Measurements from ENCODE around the gene HIP1. TPM values are rescaled to one million over a fixed set of nuclear protein-coding genes. Genes with fewer than 3 reads are reported as not detected.

HIP1 gene
- total and polyA plus RNA-seq, 2 of the 4 experiments (the other 2 are of a cell fraction) = 6.8 to 10.0 TPM

- H3K9me1 ChIP-seq (ENCODE audit: insufficient read depth, low read length) = no peaks in the 10 kb centered on the region
- H4K20me1 ChIP-seq (ENCODE audit: insufficient read depth, low read length) = no peaks in the 10 kb centered on the region
- no peak overlapping the region for H3K14ac ChIP-seq (replicated peaks; ENCODE audit: low read depth, low read length)
- ChIA-PET CTCF (no interaction called here), POLR2A (ENCODE audit: unreplicated experiment) (no interaction called here)
- H2AK9ac ChIP-seq (replicated peaks; ENCODE audit: low read depth, low read length, poor library complexity) = no peak overlapping the region
- no peak overlapping the region for H3K4ac ChIP-seq (ENCODE audit: low read depth, low read length)
- no peak overlapping the region for H3K27ac ChIP-seq (ENCODE audit: insufficient read depth, low read length)
- no peak overlapping the region for H3K23ac ChIP-seq (ENCODE audit: low read depth, low read length)
- in situ Hi-C loops (cut with MboI; ENCODE audit: low sequenced_read_pairs) (no loop called here), intact Hi-C loops (cut with micrococcal nuclease) (no loop called here), dilution Hi-C loops (cut with HindIII; ENCODE audit: low sequenced_read_pairs, unreplicated experiment) (no loop called here)
- H4K8ac ChIP-seq (ENCODE audit: low read depth in 2 of 2, low read length in 2 of 2) = no peak overlapping the region
- TF ChIP-seq CHD1 (IDR thresholded peaks at IDR 0.05; ENCODE audit: low read depth, low read length) = no peak
- no peak for TF ChIP-seq RAD21 (IDR thresholded peaks at IDR 0.05; ENCODE audit: low read length)
- no peak for TF ChIP-seq MAFK (IDR thresholded peaks at IDR 0.05; ENCODE audit: low read depth, low read length)
- TF ChIP-seq USF2 (IDR thresholded peaks at IDR 0.05; ENCODE audit: low read depth, low read length) = 0 out of 2 replicates have a peak, but pooled peaks have one; percentile 7
- no peak for TF ChIP-seq ELK1 (IDR thresholded peaks at IDR 0.05; ENCODE audit: borderline replicate concordance, low read depth, low read length)
- TF ChIP-seq CTCF (conservative IDR thresholded peaks at IDR 0.05; ENCODE audit: low read depth, low read length) = no peak
- peak; percentile 25; the same call in 1 of the 2 replicates for TF ChIP-seq CEBPB (IDR thresholded peaks at IDR 0.05; ENCODE audit: low read depth, low read length)
- TF ChIP-seq SMC3 (IDR thresholded peaks at IDR 0.05; ENCODE audit: low read depth, low read length) = no peak
- peak; percentile 19; the same call in 1 of the 2 replicates for TF ChIP-seq FOS (IDR thresholded peaks at IDR 0.05; ENCODE audit: low read depth, low read length)
- H2AK5ac ChIP-seq (ENCODE audit: low read depth, low read length) = no peak overlapping the region
- H3K36me3 ChIP-seq (ENCODE audit: control insufficient read depth, insufficient read depth, low read length) = no peaks in the 10 kb centered on the region
- no peak overlapping the region for H3K18ac ChIP-seq (ENCODE audit: low read depth, low read length)
- no peak overlapping the region for H2BK20ac ChIP-seq (ENCODE audit: low read depth, low read length)
- H3K9me3 ChIP-seq (ENCODE audit: control insufficient read depth, insufficient read depth, low read length) = no peaks in the 10 kb centered on the region
- no peak overlapping the region for H3K56ac ChIP-seq (ENCODE audit: extremely low read depth, insufficient read depth, low read length)
- H3K79me1 ChIP-seq (ENCODE audit: low read depth in 1 of 2, low read length in 2 of 2) = no peaks in the 10 kb centered on the region
- H2BK5ac ChIP-seq (ENCODE audit: low read depth, low read length, poor library complexity, severe bottlenecking) = no peak overlapping the region
- H2BK120ac ChIP-seq (ENCODE audit: low read depth, low read length) = no peak overlapping the region
- peaks cover 3% of the 10 kb centered on the region; the same call in 1 of the 2 replicates for H3K4me1 ChIP-seq (ENCODE audit: control insufficient read depth, insufficient read depth, low read length)
- no peak overlapping the region for H2BK15ac ChIP-seq (ENCODE audit: low read depth, low read length)
- H3K27me3 ChIP-seq (ENCODE audit: control insufficient read depth, insufficient read depth, low read length) = peaks cover 5% of the 10 kb centered on the region
- H3K4me3 ChIP-seq (ENCODE audit: insufficient read depth, low read depth, low read length) = no peak overlapping the region
- H4K91ac ChIP-seq (ENCODE audit: insufficient read depth, low read depth, low read length) = no peak overlapping the region
- DNase-seq = peak; percentile 61
- BruUV-seq (replicated peaks) = no TSS peak
- ATAC-seq (ENCODE audit: low read depth) = peak; percentile 50
- H4K5ac ChIP-seq (ENCODE audit: low read depth, low read length) = no peak overlapping the region
- H3K9ac ChIP-seq (ENCODE audit: low read depth, low read length) = no peak overlapping the region
- H3K4me2 ChIP-seq (ENCODE audit: low read depth, low read length) = no peak overlapping the region
- H2AFZ ChIP-seq (replicated peaks; ENCODE audit: low read length, poor library complexity) = no peak overlapping the region
- WGBS, 2 experiments (ENCODE audit: extremely low coverage in 2 of 2, insufficient read length in 1 of 2) = no CpG with 5 or more reads among the region's 1 CpG
Observed at GRCh38 chr7:75771224-75771623, 32.5 kb upstream of the HIP1 start.
